Measurements from ENCODE around the gene ADD2.
A peak's percentile ranks its signal among the peaks of the same experiment; 100 is the strongest.
"Not testable (repeated sequence)": the region's sequence is repeated elsewhere in the genome, so short reads cannot be mapped to it uniquely, and the experiment has no call there.

Gene ADD2, protein sequence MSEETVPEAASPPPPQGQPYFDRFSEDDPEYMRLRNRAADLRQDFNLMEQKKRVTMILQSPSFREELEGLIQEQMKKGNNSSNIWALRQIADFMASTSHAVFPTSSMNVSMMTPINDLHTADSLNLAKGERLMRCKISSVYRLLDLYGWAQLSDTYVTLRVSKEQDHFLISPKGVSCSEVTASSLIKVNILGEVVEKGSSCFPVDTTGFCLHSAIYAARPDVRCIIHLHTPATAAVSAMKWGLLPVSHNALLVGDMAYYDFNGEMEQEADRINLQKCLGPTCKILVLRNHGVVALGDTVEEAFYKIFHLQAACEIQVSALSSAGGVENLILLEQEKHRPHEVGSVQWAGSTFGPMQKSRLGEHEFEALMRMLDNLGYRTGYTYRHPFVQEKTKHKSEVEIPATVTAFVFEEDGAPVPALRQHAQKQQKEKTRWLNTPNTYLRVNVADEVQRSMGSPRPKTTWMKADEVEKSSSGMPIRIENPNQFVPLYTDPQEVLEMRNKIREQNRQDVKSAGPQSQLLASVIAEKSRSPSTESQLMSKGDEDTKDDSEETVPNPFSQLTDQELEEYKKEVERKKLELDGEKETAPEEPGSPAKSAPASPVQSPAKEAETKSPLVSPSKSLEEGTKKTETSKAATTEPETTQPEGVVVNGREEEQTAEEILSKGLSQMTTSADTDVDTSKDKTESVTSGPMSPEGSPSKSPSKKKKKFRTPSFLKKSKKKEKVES

DNA sequence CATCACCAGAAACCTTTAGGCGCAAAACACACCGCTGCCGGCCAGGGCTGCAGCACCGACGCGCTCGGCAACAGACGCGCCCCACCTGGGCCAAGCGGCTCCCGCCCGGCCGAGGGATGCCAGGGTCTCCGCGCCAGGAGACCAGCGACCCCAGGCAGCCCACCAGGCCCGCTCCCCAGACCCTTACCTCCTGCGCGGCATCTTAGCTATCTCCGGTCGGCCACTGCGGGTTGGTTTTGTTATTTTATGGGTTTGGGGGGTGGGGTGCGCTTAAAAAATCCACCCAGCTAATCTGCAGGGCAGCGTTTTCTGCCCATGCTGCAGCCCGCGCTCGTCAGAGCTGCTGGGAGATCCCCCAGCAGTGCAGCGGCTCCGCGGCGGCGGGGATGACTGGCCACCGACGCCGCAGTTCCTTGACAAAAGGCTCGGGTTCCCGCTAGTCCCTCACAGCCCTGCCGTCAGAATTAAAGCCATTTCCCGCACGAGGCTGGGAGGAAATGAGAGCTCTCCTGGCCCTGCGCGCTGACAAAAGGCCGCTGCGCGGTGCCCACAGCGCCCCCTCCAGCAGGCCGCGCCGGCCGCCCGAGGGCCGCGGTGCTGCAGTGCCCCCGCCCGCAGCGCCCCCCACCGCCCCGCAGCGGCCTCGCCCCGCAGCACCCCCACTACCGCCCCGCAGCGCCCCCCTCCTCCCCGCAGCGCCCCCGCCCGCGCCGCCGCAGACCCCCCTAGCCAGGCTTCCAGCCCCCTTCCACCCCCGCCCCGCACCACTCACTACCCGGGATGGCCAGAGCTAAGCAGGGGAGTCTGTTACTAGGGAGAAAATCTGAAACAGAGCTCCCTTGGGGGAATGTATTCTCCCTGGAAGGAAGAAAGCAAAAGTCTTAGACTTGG is at the start of gene ADD2:
Gene ADD2, minus strand, starts transcription at position 502 of the 891 bp plus-strand sequence. CDS start 61,792 bp downstream, outside the sequence.
- peak in 1 of 3 experiments; percentile 52 for DNase-seq (ENCODE audit: low read depth in 3 of 3)

DNA sequence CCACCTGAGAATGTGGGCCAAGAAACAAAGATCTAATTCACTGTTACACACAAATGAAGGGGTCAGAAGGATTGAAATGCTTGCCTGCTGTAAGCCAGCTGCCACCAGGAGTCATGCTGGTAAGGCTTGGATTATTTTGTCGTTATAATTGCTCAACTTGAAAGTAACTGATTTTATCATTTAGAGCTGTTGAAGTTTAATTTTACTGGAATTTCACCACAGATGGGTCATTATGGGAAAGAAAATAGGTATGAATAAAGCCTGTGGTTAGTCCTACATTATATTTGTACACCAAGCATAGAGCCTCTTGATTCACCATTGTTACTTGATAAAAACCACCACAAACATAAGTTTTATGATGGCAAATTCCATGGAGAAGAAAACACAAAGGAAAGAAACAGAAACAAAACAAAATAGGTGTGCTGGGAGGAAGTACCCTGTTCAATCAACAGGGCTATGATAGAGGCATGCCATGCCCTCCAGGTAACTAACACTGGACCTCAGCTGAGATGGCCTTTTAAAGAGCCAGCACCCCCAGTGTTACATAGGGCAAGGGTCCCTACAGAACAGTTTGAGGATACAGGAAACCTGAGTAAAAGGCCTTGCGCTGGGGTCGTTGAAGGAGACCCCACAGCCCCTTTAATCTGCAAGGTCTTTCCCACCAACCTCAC is 49.4 kb upstream of the ADD2 start:
- DNase-seq (ENCODE audit: low read depth in 3 of 3), result no peak

DNA sequence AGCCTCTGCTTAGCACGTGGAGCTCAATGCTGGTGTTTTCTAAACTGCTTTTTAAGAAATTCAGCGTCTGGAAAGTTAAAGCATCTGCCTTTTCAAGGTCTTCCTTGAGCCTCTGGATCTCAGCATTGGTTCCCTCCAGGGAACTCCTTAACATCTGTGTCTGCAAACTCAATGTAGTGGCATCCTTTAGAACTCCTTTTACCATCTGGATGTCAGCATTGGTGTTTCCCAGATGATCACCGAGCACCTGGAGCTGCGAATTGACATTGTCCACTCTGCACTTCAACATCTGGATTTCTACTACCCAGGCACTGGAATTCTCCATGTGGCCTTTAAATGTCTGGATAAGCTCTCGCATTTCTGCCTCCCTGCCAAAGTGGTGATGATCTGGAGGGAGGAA is 48.7 kb upstream of the ADD2 start:
- no peak for DNase-seq (ENCODE audit: low read depth in 3 of 3)

DNA sequence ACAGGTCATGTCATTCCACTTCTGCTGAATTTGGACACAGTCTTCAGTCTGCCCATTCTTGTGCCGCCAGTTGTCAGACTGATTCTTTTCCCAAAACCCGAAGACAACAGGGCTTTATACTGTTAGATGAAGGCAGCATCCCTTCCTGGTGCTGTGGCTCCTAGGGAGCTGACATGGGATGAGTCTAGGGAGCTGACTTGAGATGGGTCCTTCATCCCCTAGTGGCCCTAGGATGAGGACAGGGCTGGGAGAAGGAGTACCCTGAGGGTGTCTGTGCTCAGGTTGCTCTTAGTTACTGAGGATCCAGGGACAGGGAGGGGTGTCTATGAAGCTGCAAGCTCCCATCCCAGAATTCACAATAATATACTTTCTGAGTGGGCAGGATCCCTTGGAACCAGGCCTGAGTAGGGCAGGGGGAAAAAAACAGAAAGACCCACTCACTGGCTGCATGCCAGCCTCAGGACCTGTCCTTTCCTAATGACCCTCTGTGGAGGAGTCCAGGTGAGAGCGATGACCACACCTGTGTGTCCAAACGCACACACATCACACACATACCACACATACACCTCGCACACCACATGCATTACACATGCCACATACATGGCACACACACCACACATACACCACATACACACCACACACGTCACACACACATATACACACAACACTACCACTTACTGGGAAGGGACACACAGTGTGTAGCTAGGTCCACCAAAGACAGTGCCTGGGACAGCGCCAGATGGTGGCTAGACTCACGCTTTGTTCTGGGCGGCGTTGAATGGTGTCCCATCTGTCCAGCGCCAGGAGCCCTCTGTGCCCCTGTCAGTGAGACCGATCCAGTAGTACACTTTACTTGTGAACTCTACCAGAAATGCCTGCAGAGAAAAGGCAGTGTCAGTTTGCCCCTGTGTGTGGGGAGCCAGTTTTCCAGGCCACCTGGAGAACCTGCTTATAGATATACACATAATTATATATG is 41.3 kb upstream of the ADD2 start:
- DNase-seq (ENCODE audit: low read depth in 3 of 3), result no peak

DNA sequence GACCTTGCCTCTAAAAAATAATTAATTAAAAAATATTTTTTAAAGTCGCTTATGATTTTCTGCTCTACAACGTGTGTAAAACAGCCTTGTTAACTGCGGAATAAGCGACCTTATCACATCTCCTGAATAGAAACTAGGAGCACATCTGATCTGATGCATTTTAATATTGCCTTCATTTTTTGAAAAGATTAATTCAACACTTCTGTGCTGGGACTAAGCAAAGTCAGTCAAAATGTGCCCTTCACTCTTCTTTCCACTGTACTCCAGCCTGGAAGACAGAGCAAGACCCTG is 39.8 kb upstream of the ADD2 start:
- DNase-seq (ENCODE audit: low read depth in 3 of 3), result no peak

DNA sequence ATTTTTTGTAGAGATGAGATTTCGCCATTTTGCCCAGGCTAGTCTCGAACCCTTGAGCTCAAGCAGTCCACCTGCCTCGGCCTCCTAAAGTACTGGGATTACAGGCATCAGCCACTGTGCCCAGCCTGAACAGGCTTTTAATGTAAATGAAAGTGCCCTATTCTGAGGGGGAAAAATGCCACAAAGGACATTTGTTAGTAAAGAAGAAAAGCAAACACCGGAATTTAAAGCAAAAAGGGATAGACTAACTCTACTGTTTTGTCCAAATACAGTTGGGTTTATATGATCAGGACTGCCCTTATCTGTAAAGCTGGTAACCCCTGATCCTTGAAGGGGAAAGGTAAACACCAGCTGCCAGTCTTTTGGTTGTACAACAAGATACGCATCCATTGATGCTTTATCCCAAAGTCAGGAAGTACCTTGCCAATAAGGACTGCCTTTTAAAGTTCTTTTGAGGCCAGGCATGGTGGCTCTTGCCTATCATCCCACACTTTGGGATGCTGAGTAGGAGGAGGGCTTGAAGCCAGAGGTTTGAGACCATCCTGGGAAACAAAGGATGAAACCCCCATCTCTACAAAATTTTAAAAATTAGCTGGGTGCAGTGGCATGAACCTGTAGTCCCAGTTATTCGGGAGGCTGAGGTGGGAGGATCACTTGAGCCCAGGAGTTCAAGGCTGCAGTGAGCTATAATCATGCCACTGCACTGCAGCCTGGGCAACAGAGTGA is 39.3 kb upstream of the ADD2 start:
- no peak for DNase-seq (ENCODE audit: low read depth in 3 of 3)

DNA sequence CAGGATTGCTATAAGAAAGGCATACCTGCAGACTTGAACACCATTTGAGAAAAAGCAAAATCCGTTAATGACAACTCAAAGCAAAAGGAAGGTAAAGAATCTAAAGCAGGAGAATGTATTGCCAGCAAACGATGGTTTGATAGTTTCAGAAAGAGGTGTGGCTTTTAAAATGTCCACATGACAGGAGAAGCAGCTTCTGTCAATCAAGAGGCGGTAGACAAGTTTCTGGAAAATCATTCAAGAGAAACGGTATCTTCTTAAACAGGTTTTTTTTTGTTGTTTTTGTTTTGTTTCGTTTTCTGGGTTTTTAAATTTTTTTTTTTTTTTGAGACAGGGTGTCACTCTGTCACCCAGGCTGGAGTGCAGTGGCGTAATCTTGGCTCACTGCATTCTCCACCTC is 38.6 kb upstream of the ADD2 start:
- no peak for DNase-seq (ENCODE audit: low read depth in 3 of 3)

DNA sequence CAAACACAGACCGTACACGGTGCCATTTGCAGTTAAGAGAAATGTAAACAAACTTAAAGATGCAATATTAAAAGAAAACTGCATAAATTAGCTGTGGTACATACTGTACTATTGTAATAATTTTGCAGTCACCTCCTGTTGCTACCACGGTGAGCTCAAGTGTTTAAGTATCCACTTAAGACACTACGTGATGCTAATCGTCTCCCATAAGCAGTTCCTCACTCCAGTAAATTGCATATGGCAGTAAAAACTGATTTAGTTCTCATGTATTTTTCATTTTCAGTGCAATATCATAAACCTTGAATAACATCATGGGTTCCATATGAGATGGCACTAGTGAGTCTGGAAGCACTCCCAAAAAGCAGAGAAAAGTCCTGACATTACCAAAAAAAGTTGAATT is 38.0 kb upstream of the ADD2 start:
- DNase-seq (ENCODE audit: low read depth in 3 of 3), result no peak

DNA sequence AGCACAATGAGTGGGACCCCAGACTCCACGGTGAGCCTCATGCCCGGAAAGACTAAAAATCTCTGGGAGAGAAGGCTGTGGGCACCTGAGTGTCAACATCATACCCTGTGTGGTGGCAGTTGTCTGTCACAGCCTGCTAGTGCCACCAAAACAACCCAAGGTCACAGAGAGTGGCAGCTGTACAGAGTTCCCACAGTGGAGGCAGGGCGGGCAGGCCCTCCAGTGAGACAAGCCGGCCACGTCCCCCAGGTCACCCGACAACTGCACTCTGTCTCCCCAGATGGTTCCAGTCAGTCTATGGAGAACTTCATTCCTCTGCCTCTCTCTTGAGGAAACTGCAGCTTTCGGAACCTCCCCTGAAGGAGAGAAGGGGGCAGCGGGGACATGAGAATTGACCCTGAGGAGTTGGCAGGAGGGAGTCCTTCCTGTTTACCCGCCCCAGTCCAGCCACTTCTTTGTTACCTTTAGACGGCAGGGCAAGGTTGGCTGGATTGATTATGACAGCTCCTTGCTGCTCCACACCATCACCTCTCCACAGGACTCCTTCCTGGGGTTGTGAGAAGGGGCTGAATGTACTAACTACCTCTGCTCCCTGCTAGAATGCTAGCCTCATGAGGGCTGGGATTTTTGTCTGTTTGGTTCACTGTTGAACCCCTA is 33.7 kb upstream of the ADD2 start:
- no peak for DNase-seq (ENCODE audit: low read depth in 3 of 3)

DNA sequence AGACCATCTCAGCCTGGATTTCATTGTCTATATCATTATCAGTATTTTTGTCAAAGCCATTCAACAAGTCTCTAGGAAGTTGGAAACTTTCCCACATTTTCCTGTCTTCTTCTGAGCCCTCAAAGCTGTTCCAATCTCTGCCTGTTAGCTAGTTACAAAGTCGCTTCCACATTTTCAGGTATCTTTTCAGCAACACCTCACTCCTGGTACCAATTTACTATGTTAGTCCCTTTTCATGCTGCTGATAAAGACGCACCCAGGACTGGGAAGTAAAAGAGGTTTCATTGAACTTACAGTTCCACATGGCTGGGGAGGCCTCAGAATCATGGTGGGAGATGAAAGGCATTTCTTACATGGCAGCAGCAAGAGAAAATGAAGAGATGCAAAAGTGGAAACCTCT is 31.7 kb upstream of the ADD2 start:
- no peak for DNase-seq (ENCODE audit: low read depth in 3 of 3)

DNA sequence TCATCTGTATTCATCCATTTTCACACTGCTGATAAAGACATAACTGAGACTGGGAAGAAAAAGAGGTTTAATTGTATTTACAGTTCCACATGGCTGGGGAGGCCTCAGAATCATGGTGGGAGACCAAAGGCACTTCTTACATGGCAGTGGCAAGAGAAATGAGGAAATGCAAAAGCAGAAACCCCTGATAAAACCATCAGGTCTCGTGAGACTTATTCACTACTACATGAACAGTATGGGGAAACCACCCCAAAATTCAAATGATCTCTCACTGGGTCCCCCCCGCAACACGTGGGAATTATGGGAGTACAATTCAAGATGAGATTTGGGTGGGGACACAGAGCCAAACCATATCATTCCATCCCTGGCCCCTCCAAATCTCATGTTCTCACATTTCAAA is 30.0 kb upstream of the ADD2 start:
- not testable (repeated sequence) for DNase-seq (ENCODE audit: low read depth in 3 of 3)

DNA sequence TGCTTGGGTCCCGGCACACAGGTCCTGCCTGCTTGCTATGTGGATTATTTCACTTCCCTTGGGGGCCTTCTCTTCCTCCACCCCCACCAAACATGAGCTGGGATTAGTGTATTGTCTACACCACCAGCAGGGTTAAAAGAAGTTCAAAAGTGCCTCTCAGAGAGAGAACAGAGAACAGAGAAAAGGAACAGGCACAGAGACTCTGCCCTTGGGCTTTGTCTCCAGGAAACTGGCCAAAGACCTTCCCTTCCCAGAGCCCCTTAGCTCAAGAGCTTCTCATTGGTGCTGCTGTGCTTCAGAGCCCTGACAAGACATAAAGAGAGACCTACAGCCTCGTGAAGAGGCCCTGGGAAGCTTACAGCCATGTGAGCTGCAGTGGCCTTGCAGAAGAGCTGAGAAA is 29.5 kb upstream of the ADD2 start:
- no peak for DNase-seq (ENCODE audit: low read depth in 3 of 3)

DNA sequence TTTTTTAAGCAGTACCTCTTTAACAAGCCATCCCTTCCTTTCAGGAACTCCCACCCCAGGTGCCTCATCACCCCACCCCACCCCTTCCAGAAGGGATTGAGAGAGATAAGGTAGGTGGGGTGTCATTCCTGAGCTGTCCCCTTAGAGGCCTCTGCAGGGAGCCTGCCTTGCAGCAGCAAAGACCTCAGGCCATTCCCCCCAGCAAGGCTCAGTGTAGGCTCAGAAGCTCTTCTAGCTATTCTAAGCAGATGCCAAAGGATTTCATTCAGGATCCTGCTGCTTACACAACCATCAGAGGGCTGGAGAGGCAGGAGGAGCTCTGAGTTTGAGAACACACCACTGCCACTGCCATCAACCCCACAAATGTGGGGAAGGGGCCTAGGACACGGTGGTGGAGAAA is 28.3 kb upstream of the ADD2 start:
- DNase-seq (ENCODE audit: low read depth in 3 of 3), result no peak

DNA sequence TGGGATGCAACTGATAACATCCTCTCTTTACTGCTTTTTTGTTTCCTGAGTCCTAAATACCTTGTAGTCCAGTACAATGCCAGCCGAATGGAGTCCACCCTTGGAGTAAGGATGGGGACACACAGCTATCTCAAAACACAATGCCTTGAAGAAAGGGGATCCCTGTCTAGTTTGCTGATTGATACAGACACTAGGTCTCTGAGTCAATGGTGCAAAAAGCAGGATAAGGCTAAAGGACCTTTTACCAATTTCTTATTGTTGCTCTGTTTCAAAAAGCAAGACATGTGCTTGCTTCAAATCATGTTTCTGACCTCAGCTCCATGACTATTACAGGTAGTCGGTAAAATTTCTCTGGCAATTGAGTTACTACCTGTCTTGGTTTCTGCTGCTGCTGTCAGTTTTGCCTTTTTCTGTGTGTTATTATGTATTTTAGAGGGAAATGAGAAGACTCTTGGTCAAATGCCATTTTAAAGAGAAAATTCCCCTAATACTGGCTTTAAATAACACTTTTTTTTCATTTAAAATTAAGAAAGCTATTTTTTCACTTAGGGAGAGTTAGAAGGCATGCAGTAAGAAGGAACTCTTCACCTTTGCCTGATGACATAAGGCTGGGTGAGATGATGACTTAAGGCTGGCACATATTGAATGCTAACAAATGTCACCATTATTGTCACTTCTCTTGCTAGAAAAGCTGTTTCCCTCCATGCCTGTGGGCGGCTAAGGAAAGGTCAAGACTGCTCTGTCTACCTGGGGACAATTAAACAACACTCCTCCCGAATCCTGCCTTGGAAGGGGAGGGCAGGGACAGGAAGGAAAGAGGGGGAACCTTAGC is 27.4 kb upstream of the ADD2 start:
- no peak for DNase-seq (ENCODE audit: low read depth in 3 of 3)

DNA sequence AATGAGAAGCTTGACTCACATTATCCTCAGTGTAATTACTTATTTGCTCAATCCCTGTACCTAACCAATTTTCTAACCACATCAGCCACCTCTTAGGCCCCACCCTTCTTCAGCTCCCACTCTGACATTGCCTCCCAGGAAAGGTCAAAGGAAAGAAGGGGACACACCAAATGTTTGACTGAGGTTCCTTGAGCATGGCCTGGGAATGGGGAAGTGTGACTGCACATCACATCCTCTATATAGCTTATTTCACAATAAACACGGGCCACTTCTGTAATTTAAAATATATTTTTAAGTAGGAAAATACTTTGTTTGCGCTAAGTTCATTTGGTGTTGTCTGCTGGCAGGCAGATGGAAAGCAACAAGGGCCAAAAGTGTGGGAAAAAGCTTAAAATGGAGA is 25.4 kb upstream of the ADD2 start:
- no peak for DNase-seq (ENCODE audit: low read depth in 3 of 3)

DNA sequence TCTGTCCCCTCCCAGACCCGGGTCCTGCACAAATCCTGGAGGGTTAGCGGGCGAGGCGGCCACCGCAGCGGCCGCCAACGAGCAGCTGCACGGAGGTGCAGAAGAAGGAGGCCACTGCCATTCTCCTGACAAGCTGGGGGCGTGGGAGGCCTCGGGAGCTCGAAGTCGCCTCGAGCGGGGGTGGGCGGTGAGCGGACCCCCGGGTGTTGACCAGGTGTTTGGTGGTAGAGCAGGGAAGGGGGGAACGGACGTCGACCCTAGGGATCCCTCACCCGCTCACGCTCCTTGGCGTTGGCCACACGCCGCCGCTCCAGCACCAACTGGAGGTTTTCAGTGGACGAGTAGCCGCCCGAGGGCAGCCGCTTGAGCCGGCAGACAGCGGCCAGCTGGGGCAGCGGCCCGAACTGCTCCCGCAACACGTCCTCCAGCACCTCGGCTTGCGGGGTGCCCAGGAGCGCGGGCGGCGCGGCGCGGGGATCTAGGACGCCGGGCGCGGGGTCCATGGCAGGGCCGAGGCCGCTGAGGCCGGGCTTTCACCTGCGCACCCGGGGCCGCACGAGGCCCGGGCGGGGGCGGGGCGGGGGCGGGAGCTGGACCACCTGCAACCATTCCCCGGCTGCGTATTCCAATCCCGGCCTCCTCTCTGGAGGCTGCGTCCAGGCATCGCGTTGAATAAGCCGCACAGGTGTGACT is 22.3 kb upstream of the ADD2 start, which contains the start of gene FIGLA:
Gene FIGLA, minus strand, starts transcription at position 508 of the 693 bp plus-strand sequence. Its CDS starts 5 bp downstream, at position 503.
- no peak for DNase-seq (ENCODE audit: low read depth in 3 of 3)

DNA sequence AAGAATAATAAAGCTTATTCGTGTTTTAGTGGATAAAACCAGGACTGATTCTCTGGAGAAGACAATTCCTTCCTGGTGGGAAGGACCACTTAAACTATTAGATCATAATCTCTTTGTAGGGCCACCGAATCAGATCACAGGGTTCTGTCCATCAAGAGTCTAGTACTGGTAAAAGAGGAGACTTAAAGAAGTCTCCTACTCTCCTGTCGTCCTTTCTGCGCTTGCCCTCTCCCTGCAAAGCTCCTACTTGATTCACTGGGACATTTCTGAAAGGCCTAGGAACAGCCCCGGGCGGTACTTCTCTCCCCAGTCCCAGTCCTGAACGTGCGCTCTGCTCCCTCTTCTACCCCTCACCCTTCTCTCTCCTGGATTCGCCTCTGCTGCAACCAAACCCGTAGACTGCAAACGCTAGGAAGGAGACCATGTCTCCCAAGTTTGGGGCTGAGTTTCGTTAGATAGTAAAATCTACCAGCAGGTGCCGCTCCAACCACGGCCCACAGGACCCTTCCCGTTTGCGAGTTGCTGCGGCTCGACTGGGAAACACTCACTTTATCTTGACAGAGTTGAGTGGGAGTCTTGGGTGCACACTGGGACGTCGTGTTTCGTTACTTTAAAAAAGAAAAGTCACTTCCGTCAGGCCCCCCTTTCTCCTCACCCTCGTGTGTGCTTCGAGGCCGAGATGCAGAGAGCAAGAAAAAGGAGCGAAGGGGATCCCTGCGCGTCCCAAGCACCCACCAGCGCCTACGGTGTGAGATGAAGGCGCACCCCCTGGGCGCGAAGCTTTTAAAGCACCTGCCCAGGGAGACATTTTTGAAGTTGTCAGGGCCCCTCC is 21.5 kb upstream of the ADD2 start:
- DNase-seq (ENCODE audit: low read depth in 3 of 3), result peak; percentile 49 to 72 (median 57)
